GM23338 (cell line): ENCODE data around the gene FUT2. TPM values are rescaled to one million over a fixed set of nuclear protein-coding genes. Genes with fewer than 3 reads are reported as not detected.
A peak's percentile ranks its signal among the peaks of the same experiment; 100 is the strongest.

ENCODE experiments used
- ATAC-seq: fragments of 200-7000 bp; cut with Tn5 transposase; 3 replicates; pipeline ENCODE4 v1.9.1; 2020
- DNase-seq: peaks from one replicate; pipeline ENCODE4 v3.0.0-alpha.2; 2015; ENCODE audit warnings: low spot score
- H2AFZ ChIP-seq: fragments of 200-600 bp; sonication (generic); 2 replicates; pipeline ENCODE4 v1.8.0; 2016; ENCODE audit warnings: antibody characterized with exemption, mild to moderate bottlenecking, moderate library complexity
- H3F3A ChIP-seq: fragments of 200-600 bp; sonication (generic); replicated peaks from 2 replicates; pipeline ENCODE4 v1.8.0; 2017; ENCODE audit warnings: antibody characterized with exemption, mixed run types, low read depth
- H3K27ac ChIP-seq: fragments of 200-600 bp; sonication (generic); 2 replicates; pipeline ENCODE4 v1.6.1; 2016; ENCODE audit warnings: low read depth
- H3K27me3 ChIP-seq: fragments of 200-600 bp; sonication (generic); 2 replicates; pipeline ENCODE4 v1.8.0; 2016; ENCODE audit warnings: mild to moderate bottlenecking, mixed run types, moderate library complexity; ENCODE audit not compliant: insufficient read depth
- H3K36me3 ChIP-seq: fragments of 200-600 bp; sonication (generic); 2 replicates; pipeline ENCODE4 v1.8.0; 2016; ENCODE audit warnings: mild to moderate bottlenecking; ENCODE audit not compliant: insufficient read depth
- H3K4me1 ChIP-seq: fragments of 200-600 bp; sonication (generic); 2 replicates; pipeline ENCODE4 v1.8.0; 2016; ENCODE audit warnings: mild to moderate bottlenecking, moderate library complexity; ENCODE audit not compliant: insufficient read depth
- H3K4me2 ChIP-seq: fragments of 200-600 bp; sonication (generic); 2 replicates; pipeline ENCODE4 v1.7.1; 2017; ENCODE audit warnings: mixed run types
- H3K4me3 ChIP-seq: fragments of 200-600 bp; sonication (generic); 2 replicates; pipeline ENCODE4 v1.6.1; 2016; ENCODE audit warnings: mixed run types
- H3K79me2 ChIP-seq: fragments of 200-600 bp; sonication (generic); replicated peaks from 2 replicates; pipeline ENCODE4 v1.8.0; 2017; ENCODE audit warnings: mild to moderate bottlenecking; ENCODE audit not compliant: insufficient read depth
- H3K9me2 ChIP-seq: fragments of 200-600 bp; sonication (generic); 2 replicates; pipeline ENCODE4 v1.8.0; 2017; ENCODE audit not compliant: insufficient read depth
- H4K20me1 ChIP-seq: fragments of 200-600 bp; sonication (generic); replicated peaks from 2 replicates; pipeline ENCODE4 v1.8.0; 2017; ENCODE audit warnings: mild to moderate bottlenecking; ENCODE audit not compliant: insufficient read depth
- H3K27ac Mint-ChIP-seq: 2 replicates; pipeline ENCODE4 v1.8.0; 2020; ENCODE audit warnings: inconsistent platforms, mild to moderate bottlenecking, moderate library complexity, mixed read lengths
- H3K27me3 Mint-ChIP-seq: 3 replicates; pipeline ENCODE4 v1.8.0; 2022; ENCODE audit warnings: low read depth, mild to moderate bottlenecking, moderate library complexity, mixed read lengths, inconsistent platforms; ENCODE audit not compliant: insufficient read depth, poor library complexity
- H3K36me3 Mint-ChIP-seq: 3 replicates; pipeline ENCODE4 v1.8.0; 2021; ENCODE audit warnings: low read depth, mild to moderate bottlenecking, inconsistent platforms, moderate library complexity, mixed read lengths
- H3K4me1 Mint-ChIP-seq: 3 replicates; pipeline ENCODE4 v1.8.0; 2020; ENCODE audit warnings: mild to moderate bottlenecking, inconsistent platforms, mixed read lengths
- H3K4me3 Mint-ChIP-seq: 3 replicates; pipeline ENCODE4 v1.8.0; 2021; ENCODE audit warnings: moderate library complexity, mild to moderate bottlenecking, inconsistent platforms, mixed read lengths
- H3K9me3 Mint-ChIP-seq: 3 replicates; pipeline ENCODE4 v1.8.0; 2020; ENCODE audit warnings: moderate library complexity, mild to moderate bottlenecking, inconsistent platforms, mixed read lengths
- EZH2 ChIP-seq: fragments of 200-600 bp; sonication (generic); IDR thresholded peaks from one replicate; pipeline ENCODE4 v1.8.0; 2017; ENCODE audit warnings: antibody characterized with exemption, mild to moderate bottlenecking, low read depth; ENCODE audit not compliant: unreplicated experiment
- JUNB ChIP-seq: IDR thresholded peaks from one replicate; pipeline ENCODE4 v1.6.1; 2016; ENCODE audit warnings: antibody characterized with exemption; ENCODE audit not compliant: unreplicated experiment
- POLR2AphosphoS5 ChIP-seq: IDR thresholded peaks from 2 replicates; pipeline ENCODE4 v1.6.1; 2016; ENCODE audit warnings: antibody characterized with exemption, low read depth
- ZNF331 ChIP-seq: fragments of 250-450 bp; sonication (Bioruptor Pico); IDR thresholded peaks from 2 replicates; pipeline ENCODE4 v1.5.0; 2020; ENCODE audit warnings: low read depth, mild to moderate bottlenecking, moderate library complexity
- polyA plus RNA-seq: library from polyadenylated mRNA; unstranded; fragments of >200 nt; fragmentation: Nextera tagmentation; extraction: Ambion mirVana; gene quantifications from 2 replicates; pipeline ENCODE4 v1.2.1, GENCODE V29; 2016
- total RNA-seq: library from RNA; depleted of rRNA; stranded (reverse); fragments of >200 nt; shearing (Covaris generic); gene quantifications from 2 replicates; pipeline ENCODE4 v1.2.3, GENCODE V29; 2014
- TF ChIP-seq, protein P1 (sequence below): IDR thresholded peaks from 2 replicates; pipeline ENCODE4 v1.6.1; 2016; ENCODE audit warnings: antibody characterized with exemption
- TF ChIP-seq, protein P2 (sequence below), 2 experiments: fragments of 200-600 bp in 1 of 2; sonication (generic) in 1 of 2; conservative IDR thresholded peaks; 2 replicates each; pipeline versions ENCODE4 v1.5.1 to v1.6.1; 2016 to 2017; ENCODE audit warnings: antibody characterized with exemption in 2 of 2, low read depth in 2 of 2, mild to moderate bottlenecking in 2 of 2, moderate library complexity in 1 of 2

Gene FUT2
- total and polyA plus RNA-seq, 2 experiments from 2014 or later, result 5.0 to 5.6 TPM

DNA sequence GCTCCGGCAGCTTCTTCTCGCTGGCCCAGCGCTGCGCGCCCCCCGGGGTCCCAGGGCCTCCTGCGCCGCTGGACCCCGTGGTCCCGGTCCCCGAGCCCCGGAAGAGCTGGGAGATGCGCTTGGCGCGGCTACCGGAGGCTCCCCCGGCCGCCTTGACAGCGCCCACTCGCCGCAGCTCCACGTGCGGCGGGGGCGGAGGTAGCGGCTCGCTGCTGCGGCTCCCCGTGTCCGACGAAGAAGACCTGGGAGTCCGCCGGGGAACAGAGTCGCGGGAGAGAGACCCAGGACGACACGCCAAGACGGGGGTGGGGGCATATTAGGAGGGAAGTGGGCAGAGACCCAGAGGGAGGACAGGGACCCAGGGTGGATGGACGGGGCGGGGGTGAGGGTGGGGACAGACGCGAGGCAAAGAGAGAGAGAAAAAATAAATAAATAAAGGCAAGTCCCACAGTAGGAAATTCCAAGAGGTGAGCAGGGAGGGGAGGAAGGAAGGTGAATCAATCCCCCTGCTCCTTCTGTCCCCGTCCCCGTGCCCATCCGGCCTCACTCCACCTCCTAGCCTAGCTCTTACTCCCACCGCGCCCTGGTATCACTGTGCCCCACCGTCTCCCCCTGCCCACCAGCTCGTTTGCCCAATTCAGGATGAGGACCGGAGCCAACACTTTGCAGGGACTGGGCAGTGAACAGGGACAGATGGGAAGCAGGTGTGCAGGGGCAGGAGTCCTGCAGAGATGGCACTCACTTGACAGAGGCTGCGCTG is 43.8 kb downstream of the FUT2 start:
- Histone ChIP-seq H4K20me1 (no peaks in the 10 kb centered on the region), H3K79me2 (no peaks in the 10 kb centered on the region), H3K4me3 (peak overlapping the region; percentile 68), H2AFZ (peak overlapping the region; percentile 78; the same call in 1 of the 2 replicates), H3K4me2 (peak overlapping the region; percentile 90), H3F3A (peaks cover 26% of the 10 kb centered on the region), H3K4me1 (peaks cover 31% of the 10 kb centered on the region), H3K27me3 (peaks cover 21% of the 10 kb centered on the region), H3K9me2 (peaks cover under 1% of the 10 kb centered on the region; the same call in 1 of the 2 replicates), H3K36me3 (no peaks in the 10 kb centered on the region), H3K27ac (no peak overlapping the region)
- Mint-ChIP-seq H3K36me3 (peaks cover 4% of the 10 kb centered on the region), H3K4me1 (peaks cover 33% of the 10 kb centered on the region), H3K4me3 (peak overlapping the region; percentile 62), H3K27me3 (peaks cover 40% of the 10 kb centered on the region), H3K27ac (no peak overlapping the region), H3K9me3 (peaks cover 5% of the 10 kb centered on the region; the same call in 2 of the 3 replicates)
- DNase-seq (no peak), ATAC-seq (no peak)
- TF ChIP-seq EZH2, result peak; percentile 49
- TF ChIP-seq ZNF331 (CRISPR knock-in tag), result no peak

DNA sequence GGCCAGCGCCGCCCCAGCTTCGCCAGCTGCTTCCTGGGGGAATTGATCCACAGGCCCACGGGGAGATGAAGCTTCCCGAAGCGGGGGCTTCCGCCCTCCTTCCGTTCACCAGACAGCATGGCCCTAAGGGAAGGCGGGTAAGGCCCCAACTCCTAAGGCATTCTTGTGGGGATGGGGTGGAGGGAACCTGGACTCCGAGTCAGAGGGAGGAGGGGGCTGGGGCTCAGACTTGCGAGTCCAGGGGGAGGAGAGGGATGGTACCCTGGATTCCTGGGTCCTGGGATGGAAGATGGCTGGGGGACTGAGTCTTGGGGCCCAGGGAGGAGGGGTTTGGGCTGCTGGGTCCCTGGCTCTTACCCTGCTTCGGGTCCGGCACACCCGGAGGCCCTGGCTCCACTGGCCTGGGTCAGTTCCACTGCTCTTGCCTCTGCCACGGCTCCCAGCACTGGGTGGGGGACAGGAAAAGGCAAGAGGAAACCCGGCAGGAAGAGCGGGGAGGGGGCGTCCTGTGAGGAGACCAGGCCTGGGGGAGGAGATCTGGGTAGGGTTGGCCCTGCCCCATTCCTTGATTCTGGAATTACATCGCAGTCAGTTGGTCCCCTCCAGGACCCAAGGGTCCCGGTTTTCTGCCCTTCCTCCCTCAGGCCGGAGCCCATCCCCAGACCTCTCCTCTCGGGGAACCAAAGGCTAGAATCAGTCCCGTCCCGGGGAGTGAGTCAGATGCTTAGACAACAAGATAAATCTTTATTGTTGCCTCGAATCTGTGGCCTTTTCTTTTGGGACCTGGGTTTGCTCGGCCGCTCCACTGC is 44.6 kb downstream of the FUT2 start, which contains the start of gene RASIP1:
TSS of gene RASIP1 (minus strand) at position 447 of the 809 bp plus-strand sequence. CDS start at position 119, 328 bp downstream.
- peak within 1 kb of the TSS; percentile 62 for H3K4me3 Mint-ChIP-seq
- Histone ChIP-seq H3K4me2 (peak within 1 kb of the TSS; percentile 90), H3K27me3 (peaks cover 21% of the 10 kb centered on the region), H2AFZ (peak within 1 kb of the TSS; percentile 78; the same call in 1 of the 2 replicates), H3K4me3 (peak within 1 kb of the TSS; percentile 68), H3K79me2 (no peaks in the 10 kb centered on the region), H3K4me1 (peaks cover 31% of the 10 kb centered on the region), H4K20me1 (no peaks in the 10 kb centered on the region), H3K27ac (no peak within 1 kb of the TSS), H3K36me3 (no peaks in the 10 kb centered on the region), H3K9me2 (no peaks in the 10 kb centered on the region), H3F3A (peaks cover 24% of the 10 kb centered on the region)
- no peaks in the 10 kb centered on the region; the same call in 1 of the 3 replicates for H3K36me3 Mint-ChIP-seq
- H3K27me3 Mint-ChIP-seq, result peaks cover 36% of the 10 kb centered on the region
- TF ChIP-seq POLR2AphosphoS5, result no peak
- TF ChIP-seq, protein P1, sequence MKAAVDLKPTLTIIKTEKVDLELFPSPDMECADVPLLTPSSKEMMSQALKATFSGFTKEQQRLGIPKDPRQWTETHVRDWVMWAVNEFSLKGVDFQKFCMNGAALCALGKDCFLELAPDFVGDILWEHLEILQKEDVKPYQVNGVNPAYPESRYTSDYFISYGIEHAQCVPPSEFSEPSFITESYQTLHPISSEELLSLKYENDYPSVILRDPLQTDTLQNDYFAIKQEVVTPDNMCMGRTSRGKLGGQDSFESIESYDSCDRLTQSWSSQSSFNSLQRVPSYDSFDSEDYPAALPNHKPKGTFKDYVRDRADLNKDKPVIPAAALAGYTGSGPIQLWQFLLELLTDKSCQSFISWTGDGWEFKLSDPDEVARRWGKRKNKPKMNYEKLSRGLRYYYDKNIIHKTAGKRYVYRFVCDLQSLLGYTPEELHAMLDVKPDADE, result no peak
- TF ChIP-seq JUNB, result no peak
- TF ChIP-seq, protein P2, sequence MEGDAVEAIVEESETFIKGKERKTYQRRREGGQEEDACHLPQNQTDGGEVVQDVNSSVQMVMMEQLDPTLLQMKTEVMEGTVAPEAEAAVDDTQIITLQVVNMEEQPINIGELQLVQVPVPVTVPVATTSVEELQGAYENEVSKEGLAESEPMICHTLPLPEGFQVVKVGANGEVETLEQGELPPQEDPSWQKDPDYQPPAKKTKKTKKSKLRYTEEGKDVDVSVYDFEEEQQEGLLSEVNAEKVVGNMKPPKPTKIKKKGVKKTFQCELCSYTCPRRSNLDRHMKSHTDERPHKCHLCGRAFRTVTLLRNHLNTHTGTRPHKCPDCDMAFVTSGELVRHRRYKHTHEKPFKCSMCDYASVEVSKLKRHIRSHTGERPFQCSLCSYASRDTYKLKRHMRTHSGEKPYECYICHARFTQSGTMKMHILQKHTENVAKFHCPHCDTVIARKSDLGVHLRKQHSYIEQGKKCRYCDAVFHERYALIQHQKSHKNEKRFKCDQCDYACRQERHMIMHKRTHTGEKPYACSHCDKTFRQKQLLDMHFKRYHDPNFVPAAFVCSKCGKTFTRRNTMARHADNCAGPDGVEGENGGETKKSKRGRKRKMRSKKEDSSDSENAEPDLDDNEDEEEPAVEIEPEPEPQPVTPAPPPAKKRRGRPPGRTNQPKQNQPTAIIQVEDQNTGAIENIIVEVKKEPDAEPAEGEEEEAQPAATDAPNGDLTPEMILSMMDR (conservative IDR thresholded peaks at IDR 0.05; ENCODE audit: low read depth in 2 of 2), result no peak
- DNase-seq (no peak), ATAC-seq (no peak)
- peaks cover 30% of the 10 kb centered on the region for H3K4me1 Mint-ChIP-seq
- H3K9me3 Mint-ChIP-seq, result peaks cover 5% of the 10 kb centered on the region; the same call in 2 of the 3 replicates
- peak within 1 kb of the TSS; percentile 70; the same call in 1 of the 2 replicates for H3K27ac Mint-ChIP-seq
